ENCODE data around the gene TMEM171. TPM values are rescaled to one million over a fixed set of nuclear protein-coding genes. Genes with fewer than 3 reads are reported as not detected.

The TMEM171 gene
- total RNA-seq, 1 experiment from 2014 or later: not detected

GRCh38 chr5:73152411-73153388 is 32.3 kb downstream of the TMEM171 start:
- no peak overlapping the region for H3K27ac ChIP-seq
- no peak for DNase-seq

DNA sequence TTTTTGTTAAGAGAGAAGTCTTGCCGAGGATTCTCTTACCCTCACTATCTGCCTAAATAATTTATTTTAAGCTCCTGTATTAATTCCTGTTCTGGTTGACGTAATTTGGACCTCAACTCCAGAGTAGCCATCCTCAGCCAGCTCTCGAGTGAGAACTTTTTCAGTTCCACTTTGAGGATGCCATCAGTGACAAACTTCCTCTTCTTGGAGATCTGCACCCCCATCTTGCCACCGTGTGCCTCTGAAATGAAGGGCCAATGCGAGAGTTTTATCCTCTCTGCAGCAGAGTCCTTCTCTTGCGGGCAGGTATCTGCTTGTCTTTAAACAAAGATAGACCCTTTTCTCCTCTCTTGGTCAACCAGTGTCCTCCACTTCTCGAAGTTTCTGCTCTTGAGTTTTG is 33.1 kb downstream of the TMEM171 start:
- 0 out of 2 replicates have a peak, but pooled peaks cover 3% of the 10 kb centered on the region for H3K27me3 ChIP-seq
- no peaks in the 10 kb centered on the region for H3K9me3 ChIP-seq (replicated peaks)
- H3K4me3 ChIP-seq: no peak overlapping the region
- no peaks in the 10 kb centered on the region for H3K4me1 ChIP-seq
- no peak overlapping the region for H3K27ac ChIP-seq
- no peak for DNase-seq
- H3K36me3 ChIP-seq: no peaks in the 10 kb centered on the region

More at GRCh38 chr5:73152411-73153388, 32.3 kb downstream of the TMEM171 start:
- Histone ChIP-seq H3K27me3 (0 out of 2 replicates have a peak, but pooled peaks cover 3% of the 10 kb centered on the region), H3K4me1 (no peaks in the 10 kb centered on the region), H3K36me3 (no peaks in the 10 kb centered on the region), H3K9me3 (replicated peaks) (no peaks in the 10 kb centered on the region), H3K4me3 (no peak overlapping the region)

DNA sequence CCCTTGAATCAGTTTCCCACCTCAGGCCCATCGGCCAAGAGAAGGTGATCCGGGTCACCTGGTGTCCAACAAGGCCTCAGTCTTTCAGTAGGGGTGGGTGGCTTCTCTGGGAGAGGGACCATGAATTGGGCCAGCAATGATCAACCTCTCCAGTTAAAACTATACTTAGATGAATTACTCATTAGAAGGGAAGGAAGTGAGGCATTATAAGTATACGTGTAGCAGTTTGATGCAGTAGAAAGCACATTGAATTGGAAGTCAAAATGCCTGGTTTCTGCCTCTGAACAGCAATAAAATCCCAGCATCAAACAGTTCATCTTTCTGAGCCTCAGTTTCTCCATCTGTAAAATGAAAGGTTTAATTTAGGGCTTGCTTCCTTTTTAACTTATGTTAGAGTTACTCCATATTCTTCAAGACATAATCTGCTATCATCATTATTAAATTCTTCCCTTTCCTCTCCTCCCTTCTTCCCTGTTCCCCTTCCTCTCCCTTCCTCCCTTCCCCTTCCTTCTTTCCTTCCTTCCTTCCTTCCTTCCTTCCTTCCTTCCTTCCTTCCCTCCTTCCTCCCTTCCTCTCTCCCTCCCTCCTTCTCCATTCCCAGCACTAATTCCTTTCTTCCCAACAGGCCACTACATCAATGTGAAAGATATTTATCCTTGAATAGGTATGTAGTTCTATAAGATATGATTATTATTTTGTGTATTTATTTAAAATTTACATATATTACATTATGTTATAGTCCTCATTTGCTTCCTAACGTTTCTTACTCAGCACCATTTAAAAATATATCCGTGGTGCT is 34.0 kb downstream of the TMEM171 start:
- H3K27ac ChIP-seq: no peak overlapping the region
- no peaks in the 10 kb centered on the region for H3K9me3 ChIP-seq (replicated peaks)
- H3K36me3 ChIP-seq: no peaks in the 10 kb centered on the region
- no peak for DNase-seq
- H3K4me1 ChIP-seq: no peaks in the 10 kb centered on the region
- H3K4me3 ChIP-seq: no peak overlapping the region
- H3K27me3 ChIP-seq: 0 out of 2 replicates have a peak, but pooled peaks cover 3% of the 10 kb centered on the region

DNA sequence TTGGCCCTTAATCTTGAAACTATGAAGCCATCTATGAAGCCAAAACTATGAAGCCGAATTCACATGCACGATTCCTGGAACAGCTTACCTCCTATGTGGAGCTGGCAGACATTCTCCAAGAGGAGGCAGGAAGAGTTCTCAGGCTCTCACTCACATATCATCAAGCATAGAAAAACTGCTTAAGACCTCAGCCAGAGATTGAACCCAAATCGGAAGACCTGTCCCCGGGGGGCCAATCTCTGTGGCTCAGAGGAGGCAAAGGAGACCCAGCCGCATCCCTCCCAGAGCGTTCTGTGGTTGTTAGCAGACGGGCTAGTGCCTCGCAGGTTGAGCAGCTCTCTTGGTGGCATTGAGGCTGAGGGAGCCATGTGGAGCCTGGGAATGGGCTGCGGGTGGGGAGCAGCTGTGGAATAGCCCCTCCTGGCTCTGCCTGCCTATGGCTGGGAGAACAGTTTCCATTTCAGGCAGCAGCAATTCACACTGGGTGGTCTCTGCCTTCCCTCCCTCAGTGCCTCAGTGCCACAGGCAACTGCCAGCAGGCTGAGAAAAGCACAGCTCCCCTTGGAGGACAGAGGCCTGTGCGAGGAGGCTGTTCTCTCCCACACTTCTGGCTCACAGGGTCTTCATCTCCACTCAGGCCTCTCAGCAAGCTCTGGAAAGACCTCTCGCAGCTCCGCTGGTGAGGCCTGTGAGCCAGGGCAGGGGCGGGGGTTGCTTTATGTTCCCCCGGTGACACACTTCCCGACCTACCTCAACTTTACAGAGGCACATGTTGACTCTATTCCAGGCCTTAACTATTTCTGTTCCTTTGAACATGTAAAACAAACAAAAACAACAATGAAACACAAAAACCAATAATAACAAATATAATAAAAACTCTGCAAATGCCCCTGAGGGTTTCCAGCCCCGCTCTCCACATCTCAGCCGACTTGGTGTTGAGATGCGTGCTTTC is 35.2 kb downstream of the TMEM171 start:
- no peak overlapping the region for H3K4me3 ChIP-seq
- no peaks in the 10 kb centered on the region for H3K36me3 ChIP-seq
- no peaks in the 10 kb centered on the region for H3K4me1 ChIP-seq
- no peaks in the 10 kb centered on the region for H3K27me3 ChIP-seq
- peak; percentile 44 to 53 for DNase-seq
- H3K27ac ChIP-seq: no peak overlapping the region
- H3K9me3 ChIP-seq (replicated peaks): no peaks in the 10 kb centered on the region

DNA sequence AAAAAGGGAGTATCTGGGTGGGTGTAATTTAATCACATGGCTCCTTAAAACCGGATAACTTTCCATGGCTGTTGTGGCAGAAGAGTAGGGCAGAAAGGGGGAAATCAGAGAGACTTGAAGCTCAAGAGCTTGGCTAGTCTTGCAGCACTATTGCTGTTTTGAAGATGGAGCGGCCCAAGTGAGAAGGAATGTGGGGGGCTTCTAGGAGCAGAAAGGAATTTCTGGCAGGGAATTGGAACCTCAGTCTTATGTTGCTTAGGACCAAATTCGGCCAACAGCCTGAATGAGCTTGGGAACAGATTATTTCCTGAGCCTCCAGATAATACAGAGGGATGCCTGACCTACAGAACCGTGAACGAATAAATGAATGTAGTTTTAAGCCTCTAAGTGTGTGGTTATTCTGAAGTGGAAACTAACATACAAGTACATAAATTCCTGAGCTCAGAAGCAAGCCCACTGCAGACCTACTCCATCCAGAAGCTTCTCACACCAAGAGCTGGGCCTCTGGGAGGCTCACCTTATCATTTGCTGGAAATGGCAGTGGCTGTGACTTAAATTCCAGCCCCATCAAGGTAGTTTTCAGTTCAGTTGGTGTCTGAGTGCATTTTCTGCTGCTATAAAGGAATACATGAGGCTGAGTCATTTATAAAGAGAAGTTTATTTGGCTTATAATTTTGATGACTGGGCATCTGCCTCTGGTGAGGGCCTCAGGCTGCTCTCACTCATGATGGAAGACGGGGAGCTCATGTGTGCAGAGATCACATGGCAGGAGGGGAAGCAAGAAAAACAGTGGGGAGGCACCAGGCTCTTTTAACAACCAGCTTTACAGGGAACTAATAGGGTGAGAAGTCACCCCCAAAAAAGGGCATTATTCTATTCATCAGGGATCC is 37.3 kb downstream of the TMEM171 start:
- H3K27ac ChIP-seq: no peak overlapping the region
- no peak overlapping the region for H3K4me3 ChIP-seq
- no peaks in the 10 kb centered on the region for H3K27me3 ChIP-seq
- no peaks in the 10 kb centered on the region for H3K4me1 ChIP-seq
- H3K36me3 ChIP-seq: no peaks in the 10 kb centered on the region
- no peak for DNase-seq
- H3K9me3 ChIP-seq (replicated peaks): no peaks in the 10 kb centered on the region

DNA sequence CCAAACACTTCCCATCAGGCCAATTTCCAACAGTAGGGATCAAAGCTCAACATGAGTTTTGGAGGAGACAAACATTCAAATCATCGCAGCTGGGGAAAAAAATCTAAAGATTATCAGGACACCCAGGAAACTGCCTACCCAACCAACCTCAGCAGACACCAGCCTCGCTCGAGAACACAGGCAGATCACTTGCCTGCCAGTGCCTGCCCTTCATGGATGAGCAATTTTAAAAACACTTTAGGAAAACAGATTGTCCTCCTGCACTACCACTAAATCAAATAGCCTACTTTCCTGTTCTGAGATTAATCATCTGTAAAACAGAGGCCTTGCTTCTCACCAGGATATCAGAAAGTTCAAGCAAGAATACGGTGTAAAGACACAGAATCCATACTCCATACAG is 37.9 kb downstream of the TMEM171 start:
- no peaks in the 10 kb centered on the region for H3K36me3 ChIP-seq
- H3K4me3 ChIP-seq: no peak overlapping the region
- no peak for DNase-seq

GRCh38 chr5:73160239-73160671 is 39.9 kb downstream of the TMEM171 start:
- no peak overlapping the region for H3K27ac ChIP-seq
- H3K4me3 ChIP-seq: no peak overlapping the region
- no peaks in the 10 kb centered on the region for H3K9me3 ChIP-seq (replicated peaks)
- DNase-seq: no peak
- H3K27me3 ChIP-seq: no peaks in the 10 kb centered on the region
- no peaks in the 10 kb centered on the region for H3K36me3 ChIP-seq
- no peaks in the 10 kb centered on the region for H3K4me1 ChIP-seq

More for the DNA sequence above, 37.9 kb downstream of the TMEM171 start:
- Histone ChIP-seq H3K27ac (no peak overlapping the region), H3K9me3 (replicated peaks) (no peaks in the 10 kb centered on the region), H3K4me1 (no peaks in the 10 kb centered on the region), H3K27me3 (no peaks in the 10 kb centered on the region)

GRCh38 chr5:73170522-73170921 is 50.1 kb downstream of the TMEM171 start:
- H3K36me3 ChIP-seq: no peaks in the 10 kb centered on the region
- DNase-seq: peak; percentile 20 to 69

DNA sequence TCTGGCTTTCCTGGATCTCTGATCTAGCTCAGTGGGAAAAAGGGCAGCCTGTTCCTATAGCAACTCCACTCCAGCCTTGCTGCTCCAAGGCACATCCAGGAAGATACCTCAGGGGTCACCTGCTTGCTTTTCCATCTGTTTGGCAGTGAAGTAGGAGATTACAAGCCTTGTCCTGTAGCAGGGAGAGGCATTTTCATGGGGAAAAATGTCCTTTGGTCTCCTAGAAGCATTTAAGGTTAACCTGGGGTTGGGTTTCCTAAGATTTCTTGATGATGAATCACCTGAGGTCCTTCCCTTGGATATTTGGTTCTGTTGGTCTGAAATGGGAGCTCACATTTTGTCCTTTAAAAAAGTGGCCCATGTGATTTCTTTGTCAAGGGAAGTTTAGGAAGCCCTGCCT is 51.1 kb downstream of the TMEM171 start:
- DNase-seq: no peak
- Histone ChIP-seq H3K27ac (no peak overlapping the region), H3K36me3 (no peaks in the 10 kb centered on the region), H3K27me3 (no peaks in the 10 kb centered on the region), H3K9me3 (replicated peaks) (no peaks in the 10 kb centered on the region), H3K4me1 (no peaks in the 10 kb centered on the region), H3K4me3 (no peak overlapping the region)

More at GRCh38 chr5:73170522-73170921, 50.1 kb downstream of the TMEM171 start:
- Histone ChIP-seq H3K27me3 (no peaks in the 10 kb centered on the region), H3K4me1 (no peaks in the 10 kb centered on the region), H3K9me3 (replicated peaks) (no peaks in the 10 kb centered on the region), H3K27ac (no peak overlapping the region), H3K4me3 (no peak overlapping the region)

- no peaks in the 10 kb centered on the region; the same call in 1 of the 2 replicates for H3K27me3 ChIP-seq
- DNase-seq: no peak
Measured at GRCh38 chr5:73172951-73173350, 52.6 kb downstream of the TMEM171 start, which contains the start of gene TMEM174. TMEM174 (plus strand) TSS chr5:73173193; CDS start chr5:73173244, 51 bp downstream.

GRCh38 chr5:73174100-73174815 is 53.9 kb downstream of the TMEM171 start:
- Histone ChIP-seq H3K36me3 (no peaks in the 10 kb centered on the region), H3K4me1 (no peaks in the 10 kb centered on the region), H3K4me3 (no peak overlapping the region), H3K27me3 (no peaks in the 10 kb centered on the region; the same call in 1 of the 2 replicates), H3K9me3 (replicated peaks) (no peaks in the 10 kb centered on the region), H3K27ac (no peak overlapping the region)
- DNase-seq: no peak

More at GRCh38 chr5:73172951-73173350, 52.6 kb downstream of the TMEM171 start, which contains the start of gene TMEM174:
- Histone ChIP-seq H3K4me1 (no peaks in the 10 kb centered on the region), H3K36me3 (no peaks in the 10 kb centered on the region), H3K27ac (no peak within 1 kb of the TSS), H3K4me3 (no peak within 1 kb of the TSS), H3K9me3 (replicated peaks) (no peaks in the 10 kb centered on the region)

- Histone ChIP-seq H3K4me3 (no peak overlapping the region), H3K9me3 (replicated peaks) (no peaks in the 10 kb centered on the region), H3K27me3 (no peaks in the 10 kb centered on the region; the same call in 1 of the 2 replicates), H3K36me3 (no peaks in the 10 kb centered on the region), H3K27ac (no peak overlapping the region), H3K4me1 (no peaks in the 10 kb centered on the region)
- DNase-seq: no peak
Measured at GRCh38 chr5:73176250-73176649, 55.9 kb downstream of the TMEM171 start.

All from SJCRH30 (cell line).